Lower lobe of right lung (tissue), 2 donors: ENCODE measurements around the gene PSG4. TPM values are rescaled to one million over a fixed set of nuclear protein-coding genes. Genes with fewer than 3 reads are reported as not detected.
"Not testable (repeated sequence)": the region's sequence is repeated elsewhere in the genome, so short reads cannot be mapped to it uniquely, and the experiment has no call there.

Source experiments
- ATAC-seq, 2 donors: fragments of 200-7000 bp; cut with Tn5 transposase; one replicate each; pipeline ENCODE4 v1.9.1; 2020 to 2022; ENCODE audit warnings: mild to moderate bottlenecking in 2 of 2, moderate library complexity in 2 of 2
- DNase-seq: peaks from one replicate; pipeline ENCODE4 v3.0.0-alpha.2; 2020
- H3K27ac ChIP-seq: fragments of 200-600 bp; one replicate; pipeline ENCODE4 v1.8.0; 2022
- H3K27me3 ChIP-seq: fragments of 200-600 bp; one replicate; pipeline ENCODE4 v1.8.0; 2022; ENCODE audit warnings: low read depth
- H3K36me3 ChIP-seq: fragments of 200-600 bp; one replicate; pipeline ENCODE4 v1.8.0; 2022; ENCODE audit warnings: mild to moderate bottlenecking
- H3K4me1 ChIP-seq: fragments of 200-600 bp; one replicate; pipeline ENCODE4 v1.8.0; 2022
- H3K4me3 ChIP-seq: fragments of 200-600 bp; one replicate; pipeline ENCODE4 v1.8.0; 2022; ENCODE audit warnings: mild to moderate bottlenecking
- H3K9me3 ChIP-seq: fragments of 200-600 bp; one replicate; pipeline ENCODE4 v1.8.0; 2022
- CTCF ChIP-seq: fragments of 200-600 bp; IDR thresholded peaks from one replicate; pipeline ENCODE4 v1.8.0; 2022; ENCODE audit warnings: antibody characterized with exemption, mild to moderate bottlenecking
- intact Hi-C: fragments of 100-400 bp; cut with DNase I; formaldehyde crosslinking; loops from one replicate; pipeline ENCODE4 v1.11.0; 2022
- long read RNA-seq: library from polyadenylated mRNA; unstranded; transcript quantifications from one replicate; pipeline ENCODE4 v2.0.0, GENCODE V29; 2021
- total RNA-seq: library from RNA; stranded (reverse); fragmentation: NEBNext Ultra II Directional; extraction: Animal tissue kit (Norgen Biotek cat#: 25700); gene quantifications from one replicate; pipeline ENCODE4 v1.2.1, GENCODE V29; 2021
- donor health status: DM: no; HTN: yes; CAD: no; lungs with severe emphysema.

The PSG4 gene
- total RNA-seq, result not detected
- long read RNA-seq, result 0 reads

DNA sequence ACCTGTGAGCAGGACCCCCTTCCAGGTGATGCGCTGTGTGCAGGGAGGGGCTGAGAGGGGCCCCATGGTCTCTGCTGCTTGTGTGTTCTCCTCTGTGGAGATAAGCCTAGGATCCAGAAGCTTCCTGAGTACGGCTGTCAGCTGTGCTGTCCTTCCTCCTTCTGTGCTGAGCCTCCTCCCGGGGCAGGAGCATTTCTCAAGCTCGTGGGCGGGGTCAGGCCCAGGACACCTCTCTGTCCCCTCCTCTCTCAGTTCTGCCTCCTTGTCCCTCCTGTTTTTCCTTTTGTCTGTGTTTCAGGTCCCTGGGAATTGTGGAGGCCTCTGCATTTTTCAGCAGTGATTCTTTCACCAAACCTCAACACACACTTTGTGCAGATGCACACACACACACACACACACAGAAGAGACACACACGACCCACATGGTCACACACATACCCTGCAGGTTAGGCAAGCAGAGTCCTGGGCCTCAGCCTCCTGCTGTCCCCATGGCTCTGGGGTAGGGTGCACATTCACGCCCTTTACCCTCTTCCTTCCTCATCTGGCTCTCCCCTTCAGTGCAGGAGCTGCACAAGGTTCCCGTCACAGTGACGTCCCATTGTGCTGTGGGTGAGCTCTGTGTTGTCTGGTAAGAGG, at the start of gene PSG4:
Gene PSG4 (minus strand): TSS at position 168 of the 635 bp plus-strand sequence. CDS start 102 bp downstream, at position 66.
- DNase-seq, H3K9me3 ChIP-seq, H3K27ac ChIP-seq, intact Hi-C loops, H3K4me1 ChIP-seq, H3K27me3 ChIP-seq, ATAC-seq, H3K36me3 ChIP-seq, H3K4me3 ChIP-seq: not testable (repeated sequence)

- H3K9me3 ChIP-seq, H3K27me3 ChIP-seq, DNase-seq, H3K36me3 ChIP-seq, intact Hi-C loops, H3K27ac ChIP-seq, H3K4me3 ChIP-seq, ATAC-seq, H3K4me1 ChIP-seq: not testable (repeated sequence)
These were observed 46.0 kb upstream of the PSG4 start for GRCh38 chr19:43251428-43251827.

- H3K9me3 ChIP-seq, ATAC-seq, H3K27me3 ChIP-seq, H3K4me3 ChIP-seq, intact Hi-C loops, H3K36me3 ChIP-seq, DNase-seq, H3K27ac ChIP-seq, H3K4me1 ChIP-seq: not testable (repeated sequence)
These were observed 44.9 kb upstream of the PSG4 start for GRCh38 chr19:43250296-43250695.

DNA sequence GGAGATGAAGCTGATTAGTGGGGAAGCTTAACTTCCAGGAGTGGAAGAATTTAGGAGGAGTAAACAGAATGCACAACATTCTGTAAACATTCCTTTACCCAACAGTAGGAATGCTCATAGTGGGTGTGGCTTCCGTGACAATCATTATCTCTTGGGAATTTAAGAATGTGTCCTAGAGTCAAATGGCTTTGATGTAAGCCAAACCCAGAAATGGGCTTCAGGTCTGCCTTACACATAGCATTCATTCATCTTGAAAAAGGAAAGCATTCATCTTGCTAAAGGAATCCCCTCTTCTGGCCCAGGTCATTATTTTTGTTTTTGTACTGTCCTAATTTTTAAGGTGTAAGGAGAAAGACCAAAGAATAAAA, 43.2 kb upstream of the PSG4 start:
- H3K4me3 ChIP-seq, intact Hi-C loops, H3K36me3 ChIP-seq, H3K4me1 ChIP-seq, H3K9me3 ChIP-seq, H3K27me3 ChIP-seq, DNase-seq, ATAC-seq, H3K27ac ChIP-seq: not testable (repeated sequence)

GRCh38 chr19:43247243-43247880, 41.9 kb upstream of the PSG4 start:
- H3K27me3 ChIP-seq, H3K4me3 ChIP-seq, H3K36me3 ChIP-seq, intact Hi-C loops, H3K27ac ChIP-seq, ATAC-seq, DNase-seq, H3K4me1 ChIP-seq, H3K9me3 ChIP-seq: not testable (repeated sequence)

- H3K27ac ChIP-seq, H3K27me3 ChIP-seq, H3K9me3 ChIP-seq, DNase-seq, H3K4me3 ChIP-seq, intact Hi-C loops, ATAC-seq, H3K4me1 ChIP-seq, H3K36me3 ChIP-seq: not testable (repeated sequence)
These were observed 40.4 kb upstream of the PSG4 start for GRCh38 chr19:43245848-43246247.

DNA sequence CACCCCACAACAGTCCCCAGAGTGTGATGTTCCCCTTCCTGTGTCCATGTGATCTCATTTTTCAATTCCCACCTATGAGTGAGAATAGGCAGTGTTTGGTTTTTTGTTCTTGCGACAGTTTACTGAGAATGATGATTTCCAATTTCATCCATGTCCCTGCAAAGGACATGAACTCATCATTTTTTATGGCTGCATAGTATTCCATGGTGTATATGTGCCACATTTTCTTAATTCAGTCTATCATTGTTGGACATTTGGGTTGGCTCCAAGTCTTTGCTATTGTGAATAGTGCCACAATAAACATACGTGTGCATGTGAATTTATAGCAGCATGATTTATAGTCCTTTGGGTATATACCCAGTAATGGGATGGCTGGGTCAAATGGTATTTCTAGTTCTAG, 36.8 kb upstream of the PSG4 start:
- intact Hi-C loops, DNase-seq, H3K27ac ChIP-seq, H3K27me3 ChIP-seq, H3K36me3 ChIP-seq, H3K9me3 ChIP-seq, ATAC-seq, H3K4me1 ChIP-seq, H3K4me3 ChIP-seq: not testable (repeated sequence)

DNA sequence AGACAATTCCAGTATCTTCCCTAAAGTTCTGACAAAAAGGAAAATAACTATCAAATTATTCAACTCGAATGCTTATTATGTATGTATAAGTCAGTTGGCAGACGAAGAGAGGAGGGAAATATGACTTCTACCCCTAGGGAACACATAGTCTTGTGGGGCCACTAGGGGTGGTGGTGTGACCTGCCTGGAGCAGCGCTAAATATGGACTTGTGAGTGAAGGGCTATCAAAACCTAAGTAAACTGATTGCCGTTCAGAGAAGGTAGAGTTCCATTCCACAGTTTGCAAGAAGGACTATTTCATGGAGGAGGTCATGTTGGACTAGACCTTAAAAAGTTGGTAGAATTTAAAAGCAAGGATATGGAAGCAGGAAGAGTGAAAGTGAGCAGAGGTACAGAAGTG, 32.8 kb upstream of the PSG4 start:
- ATAC-seq, H3K9me3 ChIP-seq, DNase-seq, H3K27me3 ChIP-seq, H3K4me1 ChIP-seq, H3K36me3 ChIP-seq, intact Hi-C loops, H3K27ac ChIP-seq, H3K4me3 ChIP-seq: not testable (repeated sequence)

DNA sequence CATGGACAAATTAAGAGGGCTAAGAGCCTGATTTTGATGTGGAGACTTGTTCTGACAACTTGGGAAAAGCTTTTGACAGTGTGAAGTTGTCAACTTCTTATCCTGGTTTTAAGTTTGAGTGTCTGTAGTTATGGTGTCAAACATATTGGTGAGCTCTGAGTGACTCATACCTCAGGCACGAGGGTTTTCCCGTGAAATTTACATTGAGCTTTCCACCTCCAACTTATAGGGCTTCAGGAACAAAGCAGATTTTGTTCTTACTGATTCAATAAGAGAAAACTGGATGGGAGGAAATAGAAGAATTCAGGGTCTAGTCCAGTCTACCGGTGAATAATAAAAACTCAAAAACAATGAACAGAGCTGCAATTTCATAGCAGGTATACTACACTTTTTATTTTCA, 30.2 kb upstream of the PSG4 start:
- H3K27me3 ChIP-seq, H3K36me3 ChIP-seq, intact Hi-C loops: not testable (repeated sequence)

DNA sequence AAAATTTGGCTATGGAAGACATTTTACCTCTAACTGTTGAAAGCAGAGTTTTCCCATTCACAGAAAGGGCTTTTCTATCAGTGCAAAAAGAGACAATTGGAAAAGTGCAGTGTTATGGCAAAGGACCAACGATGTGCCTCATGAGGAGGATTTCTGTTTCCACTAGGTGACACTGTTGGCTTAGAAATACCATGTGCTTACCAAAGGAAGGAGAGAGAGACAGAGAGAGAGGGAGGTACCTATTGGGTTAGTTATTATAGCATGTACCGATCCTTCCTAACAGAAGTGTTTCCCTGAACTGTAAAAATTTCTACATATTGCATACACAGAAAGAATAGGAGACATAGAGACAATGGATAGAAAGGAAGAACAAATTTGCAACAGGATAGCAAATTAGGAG, 23.9 kb upstream of the PSG4 start:
- intact Hi-C loops, result no loop called here
- Histone ChIP-seq H3K27ac (no peak overlapping the region), H3K9me3 (peaks cover 35% of the 10 kb centered on the region), H3K27me3 (no peaks in the 10 kb centered on the region), H3K4me3 (no peak overlapping the region), H3K4me1 (no peaks in the 10 kb centered on the region), H3K36me3 (no peaks in the 10 kb centered on the region)
- no peak for ATAC-seq
- no peak for TF ChIP-seq CTCF
- no peak for DNase-seq

More for the DNA sequence above, 30.2 kb upstream of the PSG4 start:
- not testable (repeated sequence) for H3K4me3 ChIP-seq, DNase-seq, ATAC-seq, H3K4me1 ChIP-seq, H3K27ac ChIP-seq, H3K9me3 ChIP-seq

GRCh38 chr19:43228730-43229129, 23.3 kb upstream of the PSG4 start:
- peaks cover 35% of the 10 kb centered on the region for H3K9me3 ChIP-seq
- H3K27ac ChIP-seq, H3K36me3 ChIP-seq, H3K4me3 ChIP-seq, H3K27me3 ChIP-seq, intact Hi-C loops, DNase-seq, H3K4me1 ChIP-seq, ATAC-seq: not testable (repeated sequence)

GRCh38 chr19:43226986-43227385, 21.5 kb upstream of the PSG4 start:
- H3K4me1 ChIP-seq, DNase-seq, ATAC-seq, H3K36me3 ChIP-seq, H3K27ac ChIP-seq, H3K27me3 ChIP-seq, H3K4me3 ChIP-seq, intact Hi-C loops: not testable (repeated sequence)
- H3K9me3 ChIP-seq, result peaks cover 35% of the 10 kb centered on the region
